Fibroblast of skin of left quadriceps (primary cell): Measurements from ENCODE around the gene UCK2.
A peak's percentile ranks its signal among the peaks of the same experiment; 100 is the strongest.

Experiments used
- DNase-seq, 2 experiments: peaks; one replicate each; pipeline ENCODE4 v3.0.0-alpha.2; 2013; ENCODE audit warnings: low read depth in 2 of 2

UCK2 gene

GRCh38 chr1:165900576-165901380, 73.4 kb downstream of the UCK2 start:
- no peak for DNase-seq

- DNase-seq, result no peak
These were observed 75.2 kb downstream of the UCK2 start for GRCh38 chr1:165902565-165902964.

DNA sequence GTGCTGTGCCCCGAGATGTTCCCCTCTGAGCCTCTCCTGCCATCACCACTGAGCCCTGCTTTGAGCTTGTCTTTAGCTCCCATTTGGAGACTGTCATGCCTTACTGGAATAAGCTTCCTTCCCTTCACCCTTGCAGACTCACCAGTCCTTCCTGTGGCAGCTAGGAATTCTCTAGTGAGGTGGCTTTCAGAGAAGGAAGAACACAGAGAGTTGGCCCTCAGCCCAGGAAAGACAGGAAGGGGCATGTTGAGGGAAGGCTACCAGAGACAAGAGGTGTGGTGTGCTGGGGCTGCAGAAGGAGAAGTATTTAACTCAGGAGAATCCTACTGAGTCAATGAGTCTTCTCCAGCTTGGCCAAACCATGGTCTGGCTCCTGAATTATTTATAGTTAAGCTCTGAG, 76.3 kb downstream of the UCK2 start:
- no peak for DNase-seq

DNA sequence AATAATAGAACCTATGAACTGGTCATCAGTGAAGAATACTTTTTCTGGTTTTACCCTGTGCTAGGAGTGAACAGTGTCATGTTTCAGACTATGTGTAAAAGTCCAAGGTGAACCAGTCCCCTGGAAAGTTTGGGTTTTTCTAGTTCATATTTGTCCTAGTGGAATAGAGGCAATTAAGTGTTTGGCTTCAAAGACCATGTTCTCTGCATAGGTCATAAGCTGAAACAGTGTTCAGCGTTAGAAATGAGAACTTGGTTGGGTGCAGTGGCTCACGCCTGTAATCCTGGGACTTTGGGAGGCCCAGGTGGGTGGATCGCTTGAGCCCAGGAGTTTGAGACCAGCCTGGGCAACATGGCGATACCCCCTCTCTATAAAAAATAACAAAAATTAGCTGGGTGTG, 77.5 kb downstream of the UCK2 start:
- DNase-seq, result no peak

DNA sequence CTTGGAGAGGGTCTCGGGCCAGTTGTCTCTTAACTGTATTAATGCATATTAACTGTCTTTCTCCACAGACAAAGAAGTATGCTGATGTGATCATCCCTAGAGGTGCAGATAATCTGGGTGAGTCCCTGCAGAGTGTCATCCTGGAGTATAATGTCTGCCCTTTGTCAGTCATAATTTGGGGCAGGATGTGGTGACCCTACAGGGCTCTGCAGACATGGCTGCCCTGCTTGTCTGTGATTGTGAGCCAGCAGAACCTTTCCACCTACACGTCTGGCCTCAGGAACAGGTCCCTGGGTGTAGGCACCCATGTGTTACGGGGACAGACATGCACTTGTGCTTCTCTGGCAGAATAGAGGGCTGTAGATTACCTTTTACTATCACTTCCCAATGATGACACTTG, 78.4 kb downstream of the UCK2 start:
- DNase-seq, result no peak

DNA sequence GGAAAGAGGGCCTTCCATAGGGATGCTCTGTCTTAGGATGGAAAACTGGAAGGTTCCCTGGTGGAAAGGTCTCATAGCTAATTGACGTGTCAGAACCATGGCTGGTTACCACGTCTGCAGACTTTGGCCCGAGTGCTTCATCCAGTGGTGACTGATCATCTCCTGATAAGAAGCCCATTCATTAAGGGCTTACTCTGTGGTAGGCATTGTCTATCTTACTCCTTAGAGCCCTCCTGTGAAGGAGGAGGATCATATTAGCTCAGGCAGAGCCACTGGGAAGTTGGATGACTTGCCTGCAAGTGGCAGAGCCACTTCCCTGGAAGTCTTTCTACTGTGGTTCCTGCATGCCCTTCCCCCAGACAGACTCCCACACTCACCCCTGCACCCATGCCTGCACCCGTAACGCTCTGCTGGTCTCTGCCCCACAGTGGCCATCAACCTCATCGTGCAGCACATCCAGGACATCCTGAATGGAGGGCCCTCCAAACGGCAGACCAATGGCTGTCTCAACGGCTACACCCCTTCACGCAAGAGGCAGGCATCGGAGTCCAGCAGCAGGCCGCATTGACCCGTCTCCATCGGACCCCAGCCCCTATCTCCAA, 79.9 kb downstream of the UCK2 start:
- DNase-seq, result no peak

- no peak for DNase-seq
These were observed 83.5 kb downstream of the UCK2 start for GRCh38 chr1:165910764-165911421.

- DNase-seq, result no peak
These were observed 84.3 kb downstream of the UCK2 start for GRCh38 chr1:165911609-165912281.

DNA sequence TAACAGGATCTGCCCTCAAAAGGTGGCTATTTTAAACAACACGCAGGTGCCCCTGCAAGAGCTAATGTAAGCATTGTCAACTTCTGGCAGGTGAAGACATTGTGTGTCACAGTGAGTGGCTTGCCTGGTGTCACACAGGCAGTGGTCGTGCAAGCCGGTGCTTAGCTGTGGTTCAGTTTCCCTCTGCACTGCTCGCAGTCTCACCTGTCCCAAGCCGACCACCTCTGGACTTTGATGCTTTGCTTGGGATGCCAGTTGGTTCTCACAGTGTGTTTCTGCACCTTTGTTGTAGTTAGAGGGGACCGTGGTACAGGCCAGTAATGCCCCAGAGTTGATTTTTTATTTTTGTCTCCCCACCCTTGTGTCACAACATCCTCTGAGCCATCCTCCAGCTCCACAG, 85.2 kb downstream of the UCK2 start:
- no peak for DNase-seq

- peak; percentile 61 to 64 for DNase-seq
These were observed 86.9 kb downstream of the UCK2 start for GRCh38 chr1:165914136-165914798.

GRCh38 chr1:165915480-165915879, 88.1 kb downstream of the UCK2 start:
- DNase-seq, result no peak

- DNase-seq, result no peak
These were observed 88.5 kb downstream of the UCK2 start for GRCh38 chr1:165915932-165916348.

DNA sequence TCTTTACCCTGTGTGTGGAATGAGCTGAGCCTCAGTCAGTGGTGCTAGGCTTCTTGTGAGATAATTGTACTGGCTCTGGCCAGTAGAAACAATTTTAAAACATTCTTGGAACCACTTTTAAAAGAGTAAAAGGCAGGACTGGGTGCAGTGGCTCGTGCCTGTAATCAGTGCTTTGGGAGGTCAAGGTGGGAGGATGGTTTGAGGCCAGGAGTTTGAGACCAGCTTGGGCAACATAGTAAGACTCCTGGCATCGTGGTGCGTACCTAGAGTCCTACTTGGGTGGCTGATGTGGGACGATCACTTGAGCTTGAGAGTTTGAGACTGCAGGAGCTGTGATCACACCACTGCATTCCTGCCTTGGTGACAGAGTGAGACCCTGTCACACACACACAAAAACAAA, 89.8 kb downstream of the UCK2 start:
- DNase-seq, result no peak

- no peak for DNase-seq
These were observed 96.7 kb downstream of the UCK2 start for GRCh38 chr1:165924117-165924516.

DNA sequence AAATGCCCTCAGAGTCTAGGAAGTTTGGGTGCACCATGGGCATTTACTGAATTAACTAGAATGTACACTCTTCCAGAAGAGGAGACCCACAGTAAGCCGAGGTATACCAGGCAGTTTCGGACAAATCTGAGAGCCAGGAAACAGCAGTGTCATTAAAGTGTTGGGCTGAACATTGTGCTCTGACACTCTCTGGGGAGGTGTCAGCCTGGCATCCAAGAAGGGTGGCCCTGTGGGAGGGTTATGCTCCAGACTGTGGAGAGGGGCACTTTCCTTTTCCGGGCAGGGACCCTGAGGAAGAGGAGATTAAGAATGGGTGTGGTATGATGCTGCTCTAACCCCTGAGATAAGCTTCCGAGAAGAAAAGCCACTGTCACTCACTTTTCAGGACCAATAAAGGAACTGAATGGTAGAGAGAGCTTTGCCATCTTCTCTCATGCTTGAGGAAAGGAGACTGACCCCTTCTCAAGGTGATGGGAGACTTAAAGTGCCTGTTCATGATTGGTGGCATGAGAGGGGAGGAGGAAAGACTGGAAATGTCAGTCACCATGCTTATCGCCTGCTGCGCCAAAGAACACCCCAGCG, 98.2 kb downstream of the UCK2 start:
- no peak for DNase-seq

DNA sequence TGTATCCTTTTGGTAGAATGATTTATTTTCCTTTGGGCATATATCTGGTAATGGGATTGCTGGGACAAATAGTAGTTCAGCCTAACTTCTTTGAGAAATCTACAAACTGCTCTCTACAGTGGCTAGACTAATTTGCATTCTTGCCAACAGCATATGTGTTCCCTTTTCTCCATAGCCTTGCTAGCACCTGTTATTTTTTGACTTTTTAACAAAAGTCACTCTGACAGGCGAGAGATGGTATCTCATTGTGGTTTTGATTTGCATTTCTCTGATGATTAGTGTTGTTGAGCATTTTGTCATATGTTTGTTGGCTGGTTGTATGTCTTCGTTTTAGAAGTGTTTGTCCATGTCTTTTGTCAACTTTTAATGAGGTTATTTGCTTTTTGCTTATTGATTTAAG, 99.8 kb downstream of the UCK2 start:
- no peak for DNase-seq

- DNase-seq, result peak; percentile 24 to 32
These were observed 100.8 kb downstream of the UCK2 start for GRCh38 chr1:165928075-165928731.

GRCh38 chr1:165930961-165931360, 103.5 kb downstream of the UCK2 start:
- no peak for DNase-seq

DNA sequence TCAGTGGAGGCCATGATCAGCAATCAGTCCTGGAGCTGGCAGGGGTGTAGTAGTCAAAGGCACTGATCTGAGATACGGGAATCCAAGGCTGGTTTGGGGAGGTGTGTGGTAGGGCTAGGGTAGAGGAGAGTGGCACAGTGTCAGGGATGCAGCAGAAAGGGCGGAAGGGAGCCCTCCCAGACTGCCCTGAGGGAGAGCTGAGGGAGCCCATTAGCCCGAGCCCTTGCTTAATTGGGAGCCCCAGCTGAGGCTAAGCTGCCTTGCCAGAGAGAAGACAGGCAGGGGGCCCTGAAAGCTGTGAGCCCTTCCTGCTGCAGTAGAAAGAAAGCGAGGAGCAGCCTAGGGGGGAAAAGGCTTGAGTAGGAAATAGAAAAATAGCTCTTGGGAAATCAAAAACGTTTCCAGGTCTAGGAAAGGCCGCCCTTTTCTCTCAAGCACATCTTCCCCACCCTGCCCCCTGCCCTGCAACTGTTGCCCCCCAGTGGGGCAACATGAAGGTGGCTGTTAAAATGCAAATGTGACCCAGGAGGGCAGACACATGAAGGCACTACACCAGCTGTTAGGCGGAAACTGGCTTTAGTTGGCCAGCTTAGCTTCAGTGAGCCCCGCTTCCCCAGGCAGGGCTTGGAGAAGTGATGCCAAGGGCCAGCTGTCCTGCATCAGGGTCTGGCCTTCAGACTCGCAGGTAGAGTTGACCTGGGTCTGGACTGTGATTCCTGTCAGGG, 106.2 kb downstream of the UCK2 start:
- no peak for DNase-seq

- no peak for DNase-seq
These were observed 109.1 kb downstream of the UCK2 start for GRCh38 chr1:165936542-165936941.
